OCI-LY7 (cell line): ENCODE data around the gene CCNB2. TPM values are rescaled to one million over a fixed set of nuclear protein-coding genes. Genes with fewer than 3 reads are reported as not detected.

ENCODE experiments used
- BruUV-seq: library from RNA; stranded (reverse); fragments of 400-500 nt; replicated peaks from 2 replicates; lab custom pipeline; 2021; lab: Mats Ljungman, UMichigan
- CTCF ChIA-PET: fragments of 300-600 bp; sonication (Branson Sonifier 250); formaldehyde crosslinking; loops from one replicate; lab custom pipeline; 2022; ENCODE audit warnings: antibody characterized with exemption; ENCODE audit not compliant: unreplicated experiment; lab: Charles Lee
- POLR2A ChIA-PET: fragments of 300-600 bp; sonication (Branson Sonifier 250); formaldehyde crosslinking; loops from one replicate; lab custom pipeline; 2022; ENCODE audit warnings: antibody characterized with exemption; lab: Charles Lee
- DNase-seq: peaks from one replicate; pipeline ENCODE4 v3.0.0-alpha.2; 2015; ENCODE audit warnings: low spot score
- H2AFZ ChIP-seq: fragments of 200-600 bp; sonication (generic), shearing (Covaris generic); 2 replicates; pipeline ENCODE4 v1.6.1; 2014; ENCODE audit warnings: mild to moderate bottlenecking, antibody characterized with exemption, low read length, moderate library complexity
- H3K27ac ChIP-seq: fragments of 200-600 bp; sonication (generic); 2 replicates; pipeline ENCODE4 v1.5.1; 2014; ENCODE audit warnings: mixed run types, low read depth, mild to moderate bottlenecking, moderate library complexity, low read length, inconsistent platforms; ENCODE audit not compliant: poor library complexity, severe bottlenecking
- H3K36me3 ChIP-seq: fragments of 200-600 bp; sonication (generic); 2 replicates; pipeline ENCODE4 v1.6.1; 2014; ENCODE audit warnings: mild to moderate bottlenecking, antibody characterized with exemption, low read length, moderate library complexity, mixed read lengths; ENCODE audit not compliant: insufficient read depth
- H3K4me1 ChIP-seq: fragments of 200-600 bp; sonication (generic); 2 replicates; pipeline ENCODE4 v1.5.1; 2014; ENCODE audit warnings: mild to moderate bottlenecking, low read length; ENCODE audit not compliant: insufficient read depth, poor library complexity, severe bottlenecking
- H3K4me2 ChIP-seq: fragments of 200-600 bp; sonication (generic); 2 replicates; pipeline ENCODE4 v1.6.1; 2014; ENCODE audit warnings: mild to moderate bottlenecking, low read length
- H3K4me3 ChIP-seq: fragments of 200-600 bp; sonication (generic); 2 replicates; pipeline ENCODE4 v1.5.1; 2014; ENCODE audit warnings: mild to moderate bottlenecking, low read depth, low read length; ENCODE audit not compliant: poor library complexity, severe bottlenecking
- H3K79me2 ChIP-seq: fragments of 200-600 bp; sonication (generic); 2 replicates; pipeline ENCODE4 v1.6.1; 2016; ENCODE audit warnings: low read depth, mild to moderate bottlenecking, low read length, moderate library complexity, mixed read lengths; ENCODE audit not compliant: insufficient read depth
- H3K9me2 ChIP-seq: fragments of 200-600 bp; sonication (generic); 2 replicates; pipeline ENCODE4 v1.6.1; 2016; ENCODE audit warnings: mild to moderate bottlenecking, low read length, mixed read lengths; ENCODE audit not compliant: insufficient read depth
- H3K9me3 ChIP-seq: fragments of 200-600 bp; sonication (generic); 2 replicates; pipeline ENCODE4 v1.6.1; 2014; ENCODE audit warnings: mild to moderate bottlenecking, mixed run types, low read length, mixed read lengths
- H4K20me1 ChIP-seq: fragments of 200-600 bp; sonication (generic); 2 replicates; pipeline ENCODE4 v1.6.1; 2014; ENCODE audit warnings: mild to moderate bottlenecking, antibody characterized with exemption, low read length, moderate library complexity, mixed read lengths; ENCODE audit not compliant: insufficient read depth
- EZH2phosphoT487 ChIP-seq: fragments of 200-600 bp; sonication (generic); IDR thresholded peaks from 2 replicates; pipeline ENCODE4 v1.6.1; 2018; ENCODE audit warnings: low read depth, borderline replicate concordance, mild to moderate bottlenecking, mixed run types, antibody characterized with exemption, low read length, moderate library complexity, mixed read lengths
- intact Hi-C: fragments of 100-400 bp; cut with micrococcal nuclease; formaldehyde crosslinking; loops from one replicate; pipeline ENCODE4 v1.10.0; 2022; ENCODE audit not compliant: unreplicated experiment
- total RNA-seq, 2 experiments: library from RNA; depleted of rRNA in 1 of 2; stranded (reverse); fragments of >200 nt in 1 of 2; shearing (Covaris generic) in 1 of 2; gene quantifications; 2 replicates each; pipeline ENCODE4 v1.2.3, GENCODE V29; 2014 to 2022
- TF ChIP-seq, protein P1 (sequence below): fragments of 200-600 bp; sonication (generic); conservative IDR thresholded peaks from 2 replicates; pipeline ENCODE4 v1.5.1; 2014; ENCODE audit warnings: mild to moderate bottlenecking, antibody characterized with exemption, low read length, moderate library complexity, mixed read lengths

The CCNB2 gene
- total RNA-seq, 2 experiments from 2014 or later = 93.9 to 128 TPM

GRCh38 chr15:59165726-59166125 lies 60.8 kb downstream of the CCNB2 start:
- H3K9me3 ChIP-seq = no peaks in the 10 kb centered on the region
- CTCF ChIA-PET = no interaction called here
- peak; percentile 23 for DNase-seq
- no peak overlapping the region for H3K27ac ChIP-seq
- no peaks in the 10 kb centered on the region for H3K79me2 ChIP-seq
- H3K4me2 ChIP-seq = no peak overlapping the region
- H2AFZ ChIP-seq = no peak overlapping the region
- H3K4me3 ChIP-seq = no peak overlapping the region
- H3K9me2 ChIP-seq = no peaks in the 10 kb centered on the region
- intact Hi-C loops = no loop called here
- H3K4me1 ChIP-seq = peaks cover 4% of the 10 kb centered on the region
- TF ChIP-seq EZH2phosphoT487 = no peak
- TF ChIP-seq, protein P1, sequence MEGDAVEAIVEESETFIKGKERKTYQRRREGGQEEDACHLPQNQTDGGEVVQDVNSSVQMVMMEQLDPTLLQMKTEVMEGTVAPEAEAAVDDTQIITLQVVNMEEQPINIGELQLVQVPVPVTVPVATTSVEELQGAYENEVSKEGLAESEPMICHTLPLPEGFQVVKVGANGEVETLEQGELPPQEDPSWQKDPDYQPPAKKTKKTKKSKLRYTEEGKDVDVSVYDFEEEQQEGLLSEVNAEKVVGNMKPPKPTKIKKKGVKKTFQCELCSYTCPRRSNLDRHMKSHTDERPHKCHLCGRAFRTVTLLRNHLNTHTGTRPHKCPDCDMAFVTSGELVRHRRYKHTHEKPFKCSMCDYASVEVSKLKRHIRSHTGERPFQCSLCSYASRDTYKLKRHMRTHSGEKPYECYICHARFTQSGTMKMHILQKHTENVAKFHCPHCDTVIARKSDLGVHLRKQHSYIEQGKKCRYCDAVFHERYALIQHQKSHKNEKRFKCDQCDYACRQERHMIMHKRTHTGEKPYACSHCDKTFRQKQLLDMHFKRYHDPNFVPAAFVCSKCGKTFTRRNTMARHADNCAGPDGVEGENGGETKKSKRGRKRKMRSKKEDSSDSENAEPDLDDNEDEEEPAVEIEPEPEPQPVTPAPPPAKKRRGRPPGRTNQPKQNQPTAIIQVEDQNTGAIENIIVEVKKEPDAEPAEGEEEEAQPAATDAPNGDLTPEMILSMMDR = no peak
- H4K20me1 ChIP-seq = no peaks in the 10 kb centered on the region
- no peaks in the 10 kb centered on the region for H3K36me3 ChIP-seq
- BruUV-seq = no TSS peak
- POLR2A ChIA-PET = interaction anchor here (1.3 to 1.6 kb wide), 3 partner anchors 10 to 32 kb away, joined by 3 to 5 read pairs (median 4); no protein-coding TSS in a partner anchor

DNA sequence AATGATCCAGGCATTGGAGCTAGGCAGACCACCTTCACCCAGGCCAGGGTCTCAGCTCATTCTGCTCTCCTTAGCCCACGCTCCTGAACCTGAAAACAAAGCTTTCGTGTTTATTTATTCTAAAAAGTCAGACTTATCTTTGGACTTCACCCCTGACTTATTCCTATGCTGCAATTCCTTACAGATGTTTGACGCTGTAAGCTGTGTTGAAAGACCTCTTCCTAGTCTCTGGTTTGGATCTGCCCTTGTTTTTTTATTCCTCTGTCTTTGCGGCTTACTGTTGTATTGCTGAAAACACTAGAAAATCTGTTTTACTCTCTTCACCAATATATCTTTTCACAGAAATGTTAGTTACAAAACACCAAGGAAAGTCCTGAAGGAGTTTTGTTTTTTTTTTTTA lies 61.2 kb downstream of the CCNB2 start:
- Histone ChIP-seq H3K4me2 (no peak overlapping the region), H3K27ac (no peak overlapping the region), H2AFZ (no peak overlapping the region), H3K36me3 (no peaks in the 10 kb centered on the region), H3K9me3 (no peaks in the 10 kb centered on the region), H3K9me2 (no peaks in the 10 kb centered on the region), H4K20me1 (no peaks in the 10 kb centered on the region), H3K79me2 (no peaks in the 10 kb centered on the region), H3K4me3 (no peak overlapping the region), H3K4me1 (peaks cover 4% of the 10 kb centered on the region)
- POLR2A ChIA-PET = interaction anchor here (0.9 to 1.6 kb wide), 3 partner anchors 10 to 261 kb away, joined by 3 to 5 read pairs (median 4); no protein-coding TSS in a partner anchor
- no peak for DNase-seq
- CTCF ChIA-PET = no interaction called here
- intact Hi-C loops = no loop called here
- no peak for TF ChIP-seq EZH2phosphoT487
- TF ChIP-seq, protein P1 = no peak
- no TSS peak for BruUV-seq

DNA sequence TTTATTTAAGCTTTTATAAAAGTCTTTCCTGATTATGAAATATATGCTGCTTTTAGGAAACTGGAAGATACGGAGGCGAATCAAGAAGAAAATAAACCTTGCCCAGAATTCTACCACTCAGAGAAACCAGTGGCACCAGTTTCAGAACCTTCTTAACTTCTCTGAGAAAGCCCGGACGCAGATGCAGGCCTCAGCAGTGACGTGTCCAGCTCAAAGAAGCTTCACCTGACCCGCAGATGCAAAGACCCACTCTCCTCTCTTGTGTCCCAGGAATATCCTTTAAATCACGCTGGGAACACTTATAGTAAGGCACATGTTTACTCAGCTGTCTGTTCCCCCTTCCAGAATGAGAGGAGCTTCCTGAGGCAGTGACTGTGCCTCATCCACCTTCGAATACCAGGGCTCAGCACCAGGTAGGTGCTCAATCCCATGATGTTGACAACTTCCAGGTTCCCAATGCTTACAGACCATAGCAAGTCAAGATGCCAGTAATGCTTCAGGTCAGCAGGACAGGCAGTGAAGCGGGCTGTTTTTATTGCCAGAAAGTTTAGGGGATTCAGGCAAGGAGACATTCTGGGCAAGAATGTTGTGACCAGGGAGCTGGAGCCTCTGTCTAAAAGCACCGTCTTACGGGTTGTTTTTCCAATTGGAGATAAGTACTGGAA lies 61.8 kb downstream of the CCNB2 start:
- no peaks in the 10 kb centered on the region for H4K20me1 ChIP-seq
- CTCF ChIA-PET = no interaction called here
- BruUV-seq = no TSS peak
- no peak for DNase-seq
- intact Hi-C loops = no loop called here
- H3K36me3 ChIP-seq = no peaks in the 10 kb centered on the region
- H3K4me1 ChIP-seq = peaks cover 4% of the 10 kb centered on the region
- H3K9me3 ChIP-seq = no peaks in the 10 kb centered on the region
- no peak overlapping the region for H3K4me2 ChIP-seq
- no peaks in the 10 kb centered on the region for H3K9me2 ChIP-seq
- TF ChIP-seq, protein P1 = no peak
- no peak for TF ChIP-seq EZH2phosphoT487
- no peak overlapping the region for H3K4me3 ChIP-seq
- no peaks in the 10 kb centered on the region for H3K79me2 ChIP-seq
- H2AFZ ChIP-seq = no peak overlapping the region
- POLR2A ChIA-PET = interaction anchor here (0.9 to 1.6 kb wide), 3 partner anchors 11 to 261 kb away, joined by 3 to 5 read pairs (median 4); no protein-coding TSS in a partner anchor
- H3K27ac ChIP-seq = no peak overlapping the region
